GM21737 (cell line): ENCODE measurements around the gene EIF1B.
A peak's percentile ranks its signal among the peaks of the same experiment; 100 is the strongest.

ENCODE experiments used
- ATAC-seq: cut with Tn5 transposase; IDR thresholded peaks from one replicate; pipeline ENCODE4 v1.9.1; 2021; ENCODE audit warnings: mild to moderate bottlenecking, moderate library complexity; ENCODE audit not compliant: unreplicated experiment

Gene EIF1B

DNA sequence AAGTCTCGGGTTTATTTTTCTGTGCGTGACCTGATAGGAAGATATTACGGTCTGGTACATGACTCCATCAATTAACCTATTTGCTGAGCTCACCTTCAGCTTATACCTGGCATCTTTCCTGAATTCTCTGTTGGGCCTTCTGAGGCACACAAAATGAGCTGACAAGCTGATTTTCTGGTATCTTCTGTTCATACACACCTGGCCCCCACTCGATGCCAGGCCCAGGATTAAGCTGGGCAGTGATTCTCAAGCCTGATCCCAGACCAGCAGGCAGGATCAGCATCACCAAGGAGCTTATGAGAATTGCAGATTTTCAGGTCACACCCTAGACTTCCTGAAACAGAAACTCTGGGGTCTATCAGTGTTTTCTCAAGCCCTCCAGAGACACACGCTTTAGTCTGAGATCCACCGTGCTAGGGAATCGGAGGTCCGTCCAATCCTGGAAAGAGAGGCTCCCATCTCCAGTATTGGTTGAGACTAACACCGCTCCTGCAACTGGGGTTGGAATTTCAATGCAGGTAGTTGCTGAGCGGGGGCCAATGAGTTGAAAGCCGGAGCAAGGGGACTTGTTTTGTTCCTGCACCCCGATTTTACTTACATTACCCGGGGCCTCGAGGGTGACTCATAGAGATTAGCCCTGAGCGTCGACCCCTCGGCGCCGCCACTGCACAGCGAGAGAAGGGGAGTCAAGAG is 636 bp upstream of the EIF1B start:
- peak; percentile 1 for ATAC-seq

- peak; percentile 29 for ATAC-seq
Measured at GRCh38 chr3:40309925-40310695, 603 bp downstream of the EIF1B start.

GRCh38 chr3:40310705-40311104 is 1.2 kb downstream of the EIF1B start:
- ATAC-seq, result no peak

- ATAC-seq, result no peak
Measured at GRCh38 chr3:40312661-40313226, 3.2 kb downstream of the EIF1B start.

- no peak for ATAC-seq
Measured at GRCh38 chr3:40313975-40314860, 4.7 kb downstream of the EIF1B start.

- no peak for ATAC-seq
Measured at GRCh38 chr3:40317061-40317855, 7.8 kb downstream of the EIF1B start.

- ATAC-seq, result no peak
Measured at GRCh38 chr3:40321818-40322217, 12.3 kb downstream of the EIF1B start.

GRCh38 chr3:40323946-40324345 is 14.4 kb downstream of the EIF1B start:
- no peak for ATAC-seq

- no peak for ATAC-seq
Measured at GRCh38 chr3:40324621-40325020, 15.1 kb downstream of the EIF1B start.

DNA sequence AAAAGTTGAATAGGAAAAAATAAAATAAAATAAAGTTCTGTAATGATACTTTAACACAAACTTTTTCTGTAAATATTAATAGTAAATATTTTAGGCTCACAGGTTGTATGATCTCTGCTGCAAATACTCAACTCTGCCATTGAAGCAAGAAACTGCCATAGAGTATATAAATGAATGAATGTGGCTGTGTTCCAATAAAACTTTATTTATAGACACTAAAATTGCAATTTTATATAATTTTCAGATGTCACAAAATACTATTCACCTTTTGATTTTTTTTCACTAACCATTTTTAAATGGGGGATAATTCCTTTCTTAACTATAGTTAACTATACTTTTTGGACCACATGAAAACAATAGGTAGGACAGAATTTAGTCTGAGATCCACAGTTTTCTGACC is 16.0 kb downstream of the EIF1B start:
- ATAC-seq, result no peak

DNA sequence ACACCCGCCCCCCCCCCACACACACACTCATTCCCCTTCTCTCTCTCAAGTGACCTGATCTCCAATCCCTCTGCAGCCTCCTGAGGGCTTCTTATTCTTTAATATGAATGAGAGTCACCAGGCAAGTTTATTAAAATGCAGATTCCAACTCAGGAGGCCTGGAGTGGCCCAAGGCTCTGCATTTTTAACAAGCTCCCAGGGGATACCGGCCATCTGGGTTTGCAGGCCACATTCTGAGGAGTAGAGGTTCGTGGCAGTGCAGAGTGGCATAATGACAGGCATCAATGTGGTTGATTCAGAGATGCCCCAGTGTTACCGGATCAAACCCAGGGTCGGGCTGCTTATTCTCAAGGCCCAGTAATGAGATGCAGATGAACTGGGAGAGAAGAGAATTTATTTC is 18.9 kb downstream of the EIF1B start:
- no peak for ATAC-seq

DNA sequence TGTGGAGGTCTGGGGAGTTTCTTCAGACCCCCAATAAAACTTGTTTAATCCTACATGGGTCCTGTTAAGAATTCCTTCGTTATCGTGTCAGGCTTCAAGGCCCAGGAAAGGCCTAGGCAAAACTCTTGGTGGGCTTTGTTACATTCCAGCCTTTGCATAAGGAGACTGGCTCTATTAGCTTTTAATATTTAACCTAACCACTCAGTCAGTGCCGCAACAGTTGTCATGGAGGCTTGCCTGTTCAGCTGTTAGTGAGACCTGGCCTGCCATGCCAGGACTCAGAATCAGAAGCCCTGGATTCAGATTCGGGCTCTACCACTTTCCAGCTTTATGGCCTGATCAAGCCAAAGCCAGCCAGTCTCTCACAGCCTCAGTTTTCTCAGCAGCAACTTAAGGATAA is 19.6 kb downstream of the EIF1B start:
- no peak for ATAC-seq

DNA sequence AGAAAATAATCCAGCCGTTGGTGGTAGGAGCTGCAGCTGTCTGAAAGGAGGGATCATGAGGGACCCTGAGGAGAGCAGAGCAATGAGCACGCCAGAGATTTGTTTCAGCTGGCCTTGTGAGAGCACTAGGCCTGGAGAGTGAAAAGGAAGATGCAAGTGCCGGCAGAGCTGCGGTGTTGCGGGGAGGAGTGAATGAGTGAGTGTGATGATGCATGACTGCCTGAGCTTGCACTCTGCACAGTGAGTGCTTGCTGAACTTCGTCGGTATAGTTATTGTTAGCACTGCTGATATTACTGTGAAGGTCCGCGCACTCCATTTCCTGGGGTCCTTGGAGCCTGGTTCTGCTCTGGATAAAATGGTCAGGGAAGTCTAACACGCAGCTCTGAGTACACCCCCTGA is 23.2 kb downstream of the EIF1B start:
- no peak for ATAC-seq

DNA sequence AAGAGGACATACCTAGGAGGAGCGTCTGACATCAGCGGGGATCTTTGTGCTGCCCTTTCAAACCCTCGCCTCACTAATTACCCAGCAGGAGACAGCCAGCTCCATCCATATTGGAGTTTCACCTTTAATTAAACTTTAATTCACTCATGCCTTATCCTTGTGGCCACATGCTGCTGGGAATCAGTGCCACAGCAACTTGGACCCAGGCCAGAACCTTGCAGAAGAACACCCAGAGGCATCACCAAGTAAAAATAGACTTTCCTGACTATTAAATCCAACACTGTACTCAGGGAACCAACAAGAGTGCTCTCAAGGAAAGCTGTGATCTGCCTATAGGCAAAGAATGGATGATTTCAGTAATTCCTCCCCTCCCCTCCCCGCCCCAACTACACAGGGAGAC is 23.9 kb downstream of the EIF1B start:
- no peak for ATAC-seq

DNA sequence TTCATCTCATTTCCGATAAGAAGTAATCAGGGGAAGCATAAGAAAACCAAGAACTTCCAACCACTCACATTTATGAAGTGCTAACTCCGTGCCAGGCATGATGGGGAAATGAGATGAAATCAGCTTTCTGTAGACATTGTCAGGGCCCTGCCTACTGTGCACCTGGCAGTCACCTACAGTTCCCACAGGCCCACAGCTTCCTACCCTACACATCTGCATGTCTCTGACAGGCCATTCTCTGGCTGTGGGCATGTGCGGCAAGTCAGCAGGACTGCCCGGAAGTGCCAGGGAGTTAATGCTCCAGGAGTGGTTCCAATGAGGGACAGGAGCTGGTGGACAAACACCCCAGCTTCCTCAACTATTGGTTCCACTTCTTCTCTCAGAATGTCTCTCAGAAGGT is 24.3 kb downstream of the EIF1B start:
- no peak for ATAC-seq

GRCh38 chr3:40336101-40336500 is 26.6 kb downstream of the EIF1B start:
- ATAC-seq, result no peak

- no peak for ATAC-seq
Measured at GRCh38 chr3:40336511-40337135, 27.1 kb downstream of the EIF1B start.

GRCh38 chr3:40337136-40338108 is 27.9 kb downstream of the EIF1B start:
- no peak for ATAC-seq

DNA sequence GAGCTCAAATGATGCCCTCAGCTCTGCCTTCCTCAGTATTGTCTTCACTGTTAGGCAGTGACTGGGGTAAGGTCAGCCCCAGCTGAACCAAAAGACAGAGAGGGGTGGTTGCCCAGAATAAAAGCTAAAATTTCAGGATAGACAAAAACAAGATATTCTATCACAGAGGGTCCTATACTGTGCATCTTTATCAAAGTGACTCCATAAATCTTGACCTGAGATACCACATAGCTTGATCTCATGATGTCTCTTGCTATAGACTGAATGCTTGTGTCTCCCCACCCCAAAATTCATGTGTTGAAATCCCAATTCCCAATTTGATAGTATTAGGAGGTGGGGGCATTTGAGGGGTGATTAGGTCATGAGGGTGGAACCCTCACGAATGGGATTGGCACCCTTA is 30.4 kb downstream of the EIF1B start:
- no peak for ATAC-seq
